HEK293 (cell line): ENCODE results near the gene CLTB.

Experiments
- ATF2 ChIP-seq: fragments of 450-650 bp; formaldehyde crosslinking; IDR thresholded peaks from 2 replicates; pipeline ENCODE4 v1.5.1; 2016; ENCODE audit warnings: missing biosample characterization, missing genetic modification characterization, low read depth
- FEZF1 ChIP-seq: fragments of 450-650 bp; formaldehyde crosslinking; IDR thresholded peaks from 2 replicates; pipeline ENCODE4 v1.5.1; 2016; ENCODE audit warnings: missing biosample characterization, missing genetic modification characterization
- GFI1B ChIP-seq: fragments of 450-650 bp; formaldehyde crosslinking; IDR thresholded peaks from 2 replicates; pipeline ENCODE4 v1.5.1; 2016; ENCODE audit warnings: missing biosample characterization, missing genetic modification characterization
- GLI2 ChIP-seq: fragments of 450-650 bp; formaldehyde crosslinking; IDR thresholded peaks from 2 replicates; pipeline ENCODE4; 2017; ENCODE audit warnings: missing biosample characterization, missing genetic modification characterization, low read depth, borderline replicate concordance
- KLF7 ChIP-seq: fragments of 450-650 bp; formaldehyde crosslinking; IDR thresholded peaks from 2 replicates; pipeline ENCODE4 v1.5.1; 2016; ENCODE audit warnings: missing biosample characterization, missing genetic modification characterization, borderline replicate concordance
- KLF9 ChIP-seq: fragments of 450-650 bp; formaldehyde crosslinking; IDR thresholded peaks from 2 replicates; pipeline ENCODE4 v1.5.1; 2016; ENCODE audit warnings: missing biosample characterization, missing genetic modification characterization, low read depth
- PBX3 ChIP-seq: sonication (generic); formaldehyde crosslinking; IDR thresholded peaks from 2 replicates; pipeline ENCODE4 v1.8.1; 2022; ENCODE audit warnings: mild to moderate bottlenecking, moderate library complexity, missing genetic modification reagents
- PRDM10 ChIP-seq: fragments of 450-650 bp; formaldehyde crosslinking; IDR thresholded peaks from 2 replicates; pipeline ENCODE4 v1.5.1; 2016; ENCODE audit warnings: missing biosample characterization, missing genetic modification characterization
- SETDB1 ChIP-seq: IDR thresholded peaks from one replicate; pipeline ENCODE4 v1.6.1; 2017; ENCODE audit warnings: mild to moderate bottlenecking, low read length, moderate library complexity, mixed read lengths; ENCODE audit not compliant: insufficient read length
- YY2 ChIP-seq: fragments of 450-650 bp; formaldehyde crosslinking; IDR thresholded peaks from 2 replicates; pipeline ENCODE4 v1.5.1; 2016; ENCODE audit warnings: missing biosample characterization, missing genetic modification characterization
- ZBTB26 ChIP-seq: fragments of 450-650 bp; formaldehyde crosslinking; optimal IDR thresholded peaks from 2 replicates; pipeline ENCODE3; 2016; ENCODE audit warnings: missing biosample characterization, mild to moderate bottlenecking, missing genetic modification characterization
- ZNF121 ChIP-seq: fragments of 450-650 bp; formaldehyde crosslinking; IDR thresholded peaks from 2 replicates; pipeline ENCODE4 v1.5.1; 2016; ENCODE audit warnings: missing biosample characterization, missing genetic modification characterization
- ZNF132 ChIP-seq: fragments of 450-650 bp; formaldehyde crosslinking; IDR thresholded peaks from 2 replicates; pipeline ENCODE4 v1.5.1; 2017; ENCODE audit warnings: missing biosample characterization, missing genetic modification characterization, borderline replicate concordance
- ZNF138 ChIP-seq: fragments of 450-650 bp; formaldehyde crosslinking; IDR thresholded peaks from 2 replicates; pipeline ENCODE4 v1.5.1; 2016; ENCODE audit warnings: missing biosample characterization, missing genetic modification characterization, borderline replicate concordance
- ZNF146 ChIP-seq: fragments of 450-650 bp; formaldehyde crosslinking; IDR thresholded peaks from 2 replicates; pipeline ENCODE4 v1.5.1; 2016; ENCODE audit warnings: missing biosample characterization, missing genetic modification characterization
- ZNF148 ChIP-seq: fragments of 450-650 bp; formaldehyde crosslinking; IDR thresholded peaks from 2 replicates; pipeline ENCODE4 v1.5.0; 2017; ENCODE audit warnings: missing biosample characterization, missing genetic modification characterization, borderline replicate concordance
- ZNF16 ChIP-seq: fragments of 450-650 bp; formaldehyde crosslinking; IDR thresholded peaks from 2 replicates; pipeline ENCODE4 v1.5.1; 2016; ENCODE audit warnings: low read depth, missing biosample characterization, missing genetic modification characterization
- ZNF366 ChIP-seq: fragments of 450-650 bp; formaldehyde crosslinking; conservative IDR thresholded peaks from 2 replicates; pipeline ENCODE4 v1.5.1; 2016; ENCODE audit warnings: missing biosample characterization, missing genetic modification characterization
- ZNF404 ChIP-seq: fragments of 450-650 bp; formaldehyde crosslinking; IDR thresholded peaks from 2 replicates; pipeline ENCODE4 v1.5.1; 2017; ENCODE audit warnings: missing biosample characterization, missing genetic modification characterization
- ZNF449 ChIP-seq: fragments of 450-650 bp; formaldehyde crosslinking; IDR thresholded peaks from 2 replicates; pipeline ENCODE4 v1.5.1; 2017; ENCODE audit warnings: missing biosample characterization, mild to moderate bottlenecking, missing genetic modification characterization, moderate library complexity
- ZNF488 ChIP-seq: fragments of 450-650 bp; formaldehyde crosslinking; IDR thresholded peaks from 2 replicates; pipeline ENCODE4 v1.5.1; 2016; ENCODE audit warnings: missing biosample characterization, missing genetic modification characterization
- ZNF549 ChIP-seq: fragments of 450-650 bp; IDR thresholded peaks from 2 replicates; pipeline ENCODE4 v1.5.1; 2018; ENCODE audit warnings: missing biosample characterization, missing genetic modification characterization, mild to moderate bottlenecking, inconsistent platforms, moderate library complexity
- ZNF555 ChIP-seq: fragments of 450-650 bp; formaldehyde crosslinking; conservative IDR thresholded peaks from 2 replicates; pipeline ENCODE4 v1.5.1; 2017; ENCODE audit warnings: missing biosample characterization, mild to moderate bottlenecking, missing genetic modification characterization, inconsistent platforms
- ZNF610 ChIP-seq: fragments of 450-650 bp; formaldehyde crosslinking; IDR thresholded peaks from 2 replicates; pipeline ENCODE4 v1.5.1; 2016; ENCODE audit warnings: missing biosample characterization, missing genetic modification characterization, borderline replicate concordance
- ZNF785 ChIP-seq: fragments of 450-650 bp; formaldehyde crosslinking; IDR thresholded peaks from 2 replicates; pipeline ENCODE4 v1.5.1; 2016; ENCODE audit warnings: missing biosample characterization, missing genetic modification characterization

The CLTB gene

GRCh38 chr5:176388444-176389134 is 27.8 kb downstream of the CLTB start, which contains the start of the genes HIGD2A and NOP16 (continued):
- TF ChIP-seq PRDM10 (tag by site-specific recombination) (peak; percentile 76), ZNF138 (tag by site-specific recombination) (no peak), KLF7 (peak; percentile 99), YY2 (peak; percentile 95), ZNF555 (no peak), ZNF785 (tag by site-specific recombination) (peak; percentile 66; the same call in 1 of the 2 replicates), ZNF610 (tag by site-specific recombination) (peak; percentile 85), ZBTB26 (peak; percentile 57), ZNF132 (tag by site-specific recombination) (no peak), ZNF121 (tag by site-specific recombination) (peak; percentile 87), KLF9 (tag by site-specific recombination) (peak; percentile 95), FEZF1 (tag by site-specific recombination) (peak; percentile 40; the same call in 1 of the 2 replicates), GFI1B (peak; percentile 85), ZNF16 (no peak), PBX3 (CRISPR knock-in tag) (no peak; the same call in 1 of the 2 replicates), ZNF148 (tag by site-specific recombination) (peak; percentile 83; the same call in 1 of the 2 replicates), ZNF146 (tag by site-specific recombination) (peak; percentile 82), ATF2 (tag by site-specific recombination) (no peak), ZNF449 (tag by site-specific recombination) (peak; percentile 43; the same call in 1 of the 2 replicates), ZNF488 (no peak), ZNF404 (tag by site-specific recombination) (no peak), ZNF366 (tag by site-specific recombination) (peak; percentile 97), SETDB1 (no peak), ZNF549 (tag by site-specific recombination) (no peak), GLI2 (tag by site-specific recombination) (no peak)
